PC-9 (cell line): ENCODE results near the gene USF2. TPM values are rescaled to one million over a fixed set of nuclear protein-coding genes. Genes with fewer than 3 reads are reported as not detected.

Source experiments
- BruUV-seq: library from RNA; stranded (reverse); fragments of 400-500 nt; replicated peaks from 2 replicates; lab custom pipeline; 2021; lab: Mats Ljungman, UMichigan
- CTCF ChIA-PET: fragments of 300-600 bp; sonication (Branson Sonifier 250); formaldehyde crosslinking; loops from one replicate; lab custom pipeline; 2022; ENCODE audit warnings: antibody characterized with exemption; lab: Charles Lee
- POLR2A ChIA-PET: fragments of 300-600 bp; sonication (Branson Sonifier 250); formaldehyde crosslinking; loops from one replicate; lab custom pipeline; 2022; ENCODE audit warnings: antibody characterized with exemption; ENCODE audit not compliant: unreplicated experiment; lab: Charles Lee
- DNase-seq, 2 experiments: peaks; one replicate each; pipeline versions ENCODE4 v3.0.0 to v3.0.0-alpha.2; 2015 to 2022; ENCODE audit warnings: mixed read lengths in 1 of 2
- H2AFZ ChIP-seq: fragments of 200-600 bp; sonication (generic); 2 replicates; pipeline ENCODE4 v1.8.1; 2017; ENCODE audit warnings: antibody characterized with exemption
- H3F3A ChIP-seq: fragments of 200-600 bp; sonication (generic); 2 replicates; pipeline ENCODE4 v1.8.1; 2017; ENCODE audit warnings: antibody characterized with exemption, mild to moderate bottlenecking, low read depth; ENCODE audit not compliant: insufficient read depth
- H3K27ac ChIP-seq: fragments of 200-600 bp; sonication (generic); 2 replicates; pipeline ENCODE4 v1.6.1; 2016; ENCODE audit warnings: mixed run types
- H3K27me3 ChIP-seq: fragments of 200-600 bp; sonication (generic); 2 replicates; pipeline ENCODE4 v1.6.1; 2016; ENCODE audit warnings: low read depth, mixed run types; ENCODE audit not compliant: insufficient read depth
- H3K36me3 ChIP-seq: fragments of 200-600 bp; sonication (generic); 2 replicates; pipeline ENCODE4 v1.6.1; 2016; ENCODE audit warnings: low read depth, mixed run types
- H3K4me1 ChIP-seq: fragments of 200-600 bp; sonication (generic); replicated peaks from 2 replicates; pipeline ENCODE4 v1.6.1; 2016; ENCODE audit warnings: mixed run types; ENCODE audit not compliant: insufficient read depth
- H3K4me2 ChIP-seq: fragments of 200-600 bp; sonication (generic); 2 replicates; pipeline ENCODE4 v1.6.1; 2017; ENCODE audit warnings: mixed run types
- H3K4me3 ChIP-seq: fragments of 200-600 bp; sonication (generic); 2 replicates; pipeline ENCODE4 v1.6.1; 2016; ENCODE audit warnings: mixed run types
- H3K79me2 ChIP-seq: fragments of 200-600 bp; sonication (generic); 2 replicates; pipeline ENCODE4 v1.6.1; 2017; ENCODE audit warnings: low read depth, mixed run types
- H3K9me2 ChIP-seq: fragments of 200-600 bp; sonication (generic); 2 replicates; pipeline ENCODE4 v1.8.1; 2017; ENCODE audit warnings: mild to moderate bottlenecking; ENCODE audit not compliant: insufficient read depth
- H3K9me3 ChIP-seq: fragments of 200-600 bp; sonication (generic); 2 replicates; pipeline ENCODE4 v1.8.1; 2016; ENCODE audit warnings: low read depth; ENCODE audit not compliant: insufficient read depth
- H4K20me1 ChIP-seq: fragments of 200-600 bp; sonication (generic); 2 replicates; pipeline ENCODE4 v1.8.1; 2017; ENCODE audit not compliant: insufficient read depth
- EZH2 ChIP-seq: fragments of 200-600 bp; sonication (generic); IDR thresholded peaks from 2 replicates; pipeline ENCODE4 v1.8.0; 2017; ENCODE audit warnings: antibody characterized with exemption, low read depth
- intact Hi-C: fragments of 100-400 bp; cut with micrococcal nuclease; formaldehyde crosslinking; loops from one replicate; pipeline ENCODE4 v1.10.0; 2022; ENCODE audit not compliant: unreplicated experiment
- total RNA-seq: library from RNA; stranded (reverse); gene quantifications from 2 replicates; pipeline ENCODE4 v1.2.3, GENCODE V29; 2021
- TF ChIP-seq, protein P1 (sequence below): fragments of 200-600 bp; sonication (generic); conservative IDR thresholded peaks from 2 replicates; pipeline ENCODE4 v1.6.1; 2017; ENCODE audit warnings: mixed run types, antibody characterized with exemption, mild to moderate bottlenecking, moderate library complexity

USF2 gene
- total RNA-seq, 1 experiment from 2014 or later = 98.2 TPM

DNA sequence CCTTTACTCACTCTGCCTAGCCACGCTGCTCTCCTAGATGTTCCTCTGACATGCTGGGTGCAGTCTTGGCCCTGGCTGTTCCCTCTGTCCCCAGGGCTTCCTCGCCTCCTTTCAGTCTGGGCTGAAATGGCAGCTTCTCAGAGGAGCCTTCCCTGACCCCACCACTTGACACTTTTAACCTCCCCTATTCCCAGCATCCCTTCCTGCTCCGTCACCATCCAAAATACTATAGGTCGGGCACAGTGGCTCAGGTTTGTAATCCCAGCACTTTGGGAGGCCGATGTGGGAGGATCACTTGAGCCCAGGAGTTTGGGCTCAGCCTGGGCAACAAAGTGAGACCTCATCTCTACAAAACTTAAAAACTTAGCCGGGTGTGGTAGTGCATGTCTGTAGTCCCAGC is 42.8 kb upstream of the USF2 start:
- no peaks in the 10 kb centered on the region for H4K20me1 ChIP-seq
- no peaks in the 10 kb centered on the region for H3K9me2 ChIP-seq
- ChIA-PET POLR2A (no interaction called here), CTCF (no interaction called here)
- intact Hi-C loops = no loop called here
- H3K4me3 ChIP-seq = no peak overlapping the region
- no peaks in the 10 kb centered on the region for H3K79me2 ChIP-seq
- TF ChIP-seq EZH2 = no peak
- TF ChIP-seq, protein P1, sequence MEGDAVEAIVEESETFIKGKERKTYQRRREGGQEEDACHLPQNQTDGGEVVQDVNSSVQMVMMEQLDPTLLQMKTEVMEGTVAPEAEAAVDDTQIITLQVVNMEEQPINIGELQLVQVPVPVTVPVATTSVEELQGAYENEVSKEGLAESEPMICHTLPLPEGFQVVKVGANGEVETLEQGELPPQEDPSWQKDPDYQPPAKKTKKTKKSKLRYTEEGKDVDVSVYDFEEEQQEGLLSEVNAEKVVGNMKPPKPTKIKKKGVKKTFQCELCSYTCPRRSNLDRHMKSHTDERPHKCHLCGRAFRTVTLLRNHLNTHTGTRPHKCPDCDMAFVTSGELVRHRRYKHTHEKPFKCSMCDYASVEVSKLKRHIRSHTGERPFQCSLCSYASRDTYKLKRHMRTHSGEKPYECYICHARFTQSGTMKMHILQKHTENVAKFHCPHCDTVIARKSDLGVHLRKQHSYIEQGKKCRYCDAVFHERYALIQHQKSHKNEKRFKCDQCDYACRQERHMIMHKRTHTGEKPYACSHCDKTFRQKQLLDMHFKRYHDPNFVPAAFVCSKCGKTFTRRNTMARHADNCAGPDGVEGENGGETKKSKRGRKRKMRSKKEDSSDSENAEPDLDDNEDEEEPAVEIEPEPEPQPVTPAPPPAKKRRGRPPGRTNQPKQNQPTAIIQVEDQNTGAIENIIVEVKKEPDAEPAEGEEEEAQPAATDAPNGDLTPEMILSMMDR = no peak
- H3K9me3 ChIP-seq = no peaks in the 10 kb centered on the region
- no peak for DNase-seq
- no peaks in the 10 kb centered on the region for H3K27me3 ChIP-seq
- no peak overlapping the region for H3K4me2 ChIP-seq
- BruUV-seq = no TSS peak
- H2AFZ ChIP-seq = no peak overlapping the region
- no peaks in the 10 kb centered on the region for H3F3A ChIP-seq
- no peak overlapping the region for H3K27ac ChIP-seq
- no peaks in the 10 kb centered on the region for H3K4me1 ChIP-seq
- H3K36me3 ChIP-seq = no peaks in the 10 kb centered on the region

DNA sequence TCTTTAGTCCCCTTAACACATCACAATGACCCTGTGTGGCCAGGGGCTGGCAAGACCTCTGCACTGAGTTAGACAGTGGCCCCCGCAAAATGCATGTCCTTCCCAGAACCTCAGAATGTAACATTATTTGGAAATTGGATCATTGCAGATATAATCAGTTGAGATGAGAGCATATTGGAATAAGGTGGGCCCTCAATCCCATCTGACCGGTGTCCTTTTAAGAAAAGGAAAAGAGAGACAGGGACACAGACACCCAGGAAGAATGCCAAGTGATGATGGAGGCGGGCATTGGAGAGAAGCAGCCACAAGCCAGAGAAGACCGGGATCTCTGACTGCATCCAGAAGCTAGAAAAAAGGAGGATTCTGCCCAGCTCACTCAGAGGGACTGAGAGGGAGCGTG is 42.0 kb upstream of the USF2 start:
- Histone ChIP-seq H3K79me2 (no peaks in the 10 kb centered on the region), H3K4me1 (no peaks in the 10 kb centered on the region), H3K4me2 (no peak overlapping the region), H3K27ac (no peak overlapping the region), H4K20me1 (no peaks in the 10 kb centered on the region), H3K9me2 (no peaks in the 10 kb centered on the region), H3K4me3 (no peak overlapping the region), H3K9me3 (no peaks in the 10 kb centered on the region), H3K27me3 (no peaks in the 10 kb centered on the region), H3K36me3 (no peaks in the 10 kb centered on the region), H3F3A (no peaks in the 10 kb centered on the region), H2AFZ (no peak overlapping the region)
- CTCF ChIA-PET = interaction anchor here (0.5 kb wide), 1 partner anchor 35 kb away, joined by 3 read pairs; no protein-coding TSS in a partner anchor
- POLR2A ChIA-PET = no interaction called here
- no peak for DNase-seq
- intact Hi-C loops = no loop called here
- no peak for TF ChIP-seq EZH2
- TF ChIP-seq, protein P1 = no peak
- BruUV-seq = no TSS peak

DNA sequence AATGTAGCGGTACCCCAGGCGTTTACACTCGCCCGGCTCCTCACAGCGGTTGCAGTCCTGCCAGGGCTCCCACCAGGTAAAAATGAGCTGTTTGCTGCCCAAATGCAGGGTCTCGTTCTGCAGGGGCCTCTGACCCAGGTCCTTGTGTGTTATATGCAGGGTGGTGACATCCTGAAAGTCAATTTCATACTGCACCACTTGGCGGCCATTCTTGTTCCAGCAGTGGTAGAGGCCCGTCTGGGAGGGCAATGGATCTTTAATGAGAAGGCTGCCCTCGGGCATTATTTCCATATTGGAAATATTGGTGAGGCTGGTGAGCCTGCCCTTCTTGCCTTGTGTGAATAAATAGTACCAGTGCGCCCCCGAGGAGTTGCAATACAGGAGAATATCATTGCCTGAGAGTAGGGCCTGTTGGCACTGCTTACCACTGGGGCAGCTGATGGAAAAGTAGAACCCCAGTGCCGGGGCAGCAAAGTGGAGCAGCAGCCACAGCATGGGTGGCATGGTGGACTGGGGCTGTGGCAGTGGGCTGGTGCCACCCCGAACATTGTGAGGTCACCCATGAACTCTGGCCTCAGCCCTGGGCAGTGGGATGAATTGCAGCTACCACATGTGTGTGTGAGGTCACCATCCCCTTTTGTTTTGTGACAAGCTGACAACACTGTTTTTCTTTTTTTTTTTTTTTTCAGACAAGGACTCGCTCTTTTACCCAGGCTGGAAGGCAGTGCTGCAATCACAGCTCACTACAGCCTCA is 40.4 kb upstream of the USF2 start, which contains the start of gene FAM187B:
Gene FAM187B, minus strand, starts transcription at position 563 of the 754 bp plus-strand sequence. Its CDS starts 59 bp downstream, at position 504.
- no peak within 1 kb of the TSS for H3K4me2 ChIP-seq
- H3F3A ChIP-seq = no peaks in the 10 kb centered on the region
- POLR2A ChIA-PET = no interaction called here
- no peaks in the 10 kb centered on the region for H3K9me2 ChIP-seq
- no peak within 1 kb of the TSS for H3K27ac ChIP-seq
- no peaks in the 10 kb centered on the region for H3K36me3 ChIP-seq
- intact Hi-C loops = no loop called here
- TF ChIP-seq, protein P1 = no peak
- no peak for TF ChIP-seq EZH2
- CTCF ChIA-PET = no interaction called here
- H3K79me2 ChIP-seq = no peaks in the 10 kb centered on the region
- no peaks in the 10 kb centered on the region for H3K27me3 ChIP-seq
- no peak within 1 kb of the TSS for H3K4me3 ChIP-seq
- H2AFZ ChIP-seq = no peak within 1 kb of the TSS
- H3K4me1 ChIP-seq = no peaks in the 10 kb centered on the region
- no TSS peak for BruUV-seq
- no peaks in the 10 kb centered on the region for H4K20me1 ChIP-seq
- no peaks in the 10 kb centered on the region for H3K9me3 ChIP-seq
- DNase-seq = no peak
